ENCODE data around the gene CBX5.
A peak's percentile ranks its signal among the peaks of the same experiment; 100 is the strongest.

The CBX5 gene

GRCh38 chr12:54280468-54281260 is 742 bp upstream of the CBX5 start, which contains the start of gene HNRNPA1:
HNRNPA1 (plus strand) TSS chr12:54280726; CDS start chr12:54280808, 82 bp downstream.
- TF ChIP-seq, protein P1, sequence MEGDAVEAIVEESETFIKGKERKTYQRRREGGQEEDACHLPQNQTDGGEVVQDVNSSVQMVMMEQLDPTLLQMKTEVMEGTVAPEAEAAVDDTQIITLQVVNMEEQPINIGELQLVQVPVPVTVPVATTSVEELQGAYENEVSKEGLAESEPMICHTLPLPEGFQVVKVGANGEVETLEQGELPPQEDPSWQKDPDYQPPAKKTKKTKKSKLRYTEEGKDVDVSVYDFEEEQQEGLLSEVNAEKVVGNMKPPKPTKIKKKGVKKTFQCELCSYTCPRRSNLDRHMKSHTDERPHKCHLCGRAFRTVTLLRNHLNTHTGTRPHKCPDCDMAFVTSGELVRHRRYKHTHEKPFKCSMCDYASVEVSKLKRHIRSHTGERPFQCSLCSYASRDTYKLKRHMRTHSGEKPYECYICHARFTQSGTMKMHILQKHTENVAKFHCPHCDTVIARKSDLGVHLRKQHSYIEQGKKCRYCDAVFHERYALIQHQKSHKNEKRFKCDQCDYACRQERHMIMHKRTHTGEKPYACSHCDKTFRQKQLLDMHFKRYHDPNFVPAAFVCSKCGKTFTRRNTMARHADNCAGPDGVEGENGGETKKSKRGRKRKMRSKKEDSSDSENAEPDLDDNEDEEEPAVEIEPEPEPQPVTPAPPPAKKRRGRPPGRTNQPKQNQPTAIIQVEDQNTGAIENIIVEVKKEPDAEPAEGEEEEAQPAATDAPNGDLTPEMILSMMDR (conservative IDR thresholded peaks at IDR 0.05): no peak

DNA sequence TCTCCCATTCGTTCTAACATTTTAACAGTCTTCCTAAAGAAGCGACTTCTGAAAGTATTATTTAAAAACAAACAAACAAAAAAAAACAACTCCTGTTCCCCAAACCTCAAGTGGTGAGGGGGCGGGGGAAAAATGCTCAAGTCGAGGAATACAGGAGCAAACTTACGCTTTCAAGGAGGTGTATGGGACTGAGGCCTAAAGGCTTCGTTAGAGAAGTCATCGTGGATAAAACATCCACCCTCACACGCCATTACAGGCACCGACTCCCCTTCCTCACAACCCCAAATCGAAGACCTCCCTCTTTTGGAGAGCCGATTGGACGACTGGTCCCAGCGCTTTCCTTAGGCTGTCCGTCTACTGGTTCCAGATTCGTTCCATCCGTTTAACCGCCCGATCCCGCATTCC is 693 bp downstream of the CBX5 start:
- TF ChIP-seq, protein P1 (conservative IDR thresholded peaks at IDR 0.05): no peak
- peak overlapping the region; percentile 98 for H3K27ac ChIP-seq

More at GRCh38 chr12:54280468-54281260, 742 bp upstream of the CBX5 start, which contains the start of gene HNRNPA1:
- H3K27ac ChIP-seq: peak within 1 kb of the TSS; percentile 98

DNA sequence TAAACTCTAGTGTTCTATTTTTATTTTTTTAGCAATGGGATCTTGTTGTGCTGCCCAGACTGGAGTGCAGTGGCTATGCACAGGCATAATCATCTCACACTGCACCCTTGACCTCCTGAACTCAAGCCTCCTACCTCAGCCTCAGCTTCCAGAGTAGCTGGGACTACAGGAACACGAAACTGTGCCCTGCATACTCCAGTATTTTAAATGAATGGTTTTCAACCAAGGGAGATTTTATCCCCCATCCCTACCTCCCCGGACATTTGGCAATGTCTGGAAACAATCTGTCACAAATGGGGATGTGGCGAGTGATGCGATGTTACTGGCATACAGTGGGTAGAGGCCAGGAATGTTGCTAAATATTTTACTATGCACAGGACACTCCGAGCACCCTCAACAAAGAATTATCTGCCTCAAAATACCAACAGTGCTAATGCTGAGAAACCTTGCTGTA is 2.1 kb downstream of the CBX5 start:
- H3K27ac ChIP-seq: peak overlapping the region; percentile 98
- TF ChIP-seq, protein P1 (conservative IDR thresholded peaks at IDR 0.05): no peak

DNA sequence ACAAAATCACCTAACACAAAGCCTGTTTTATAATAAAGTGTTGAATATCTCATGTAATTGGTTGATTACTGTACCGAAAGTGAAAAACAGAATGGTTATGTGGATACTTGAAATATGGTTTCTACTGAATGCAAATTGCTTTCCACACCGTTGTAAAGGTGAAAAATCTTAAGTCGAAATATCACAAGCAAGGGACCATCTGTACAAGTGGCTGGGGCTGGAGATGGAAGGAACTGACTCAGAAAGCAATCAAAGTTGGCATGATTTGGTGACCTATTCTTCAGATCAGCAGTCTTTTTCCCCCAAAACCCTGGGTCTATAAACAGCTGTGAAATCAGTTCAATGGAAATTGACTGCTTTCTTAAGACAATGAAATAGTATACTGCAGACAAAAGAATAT is 3.6 kb downstream of the CBX5 start:
- TF ChIP-seq, protein P1 (conservative IDR thresholded peaks at IDR 0.05): no peak
- peak overlapping the region; percentile 98 for H3K27ac ChIP-seq

DNA sequence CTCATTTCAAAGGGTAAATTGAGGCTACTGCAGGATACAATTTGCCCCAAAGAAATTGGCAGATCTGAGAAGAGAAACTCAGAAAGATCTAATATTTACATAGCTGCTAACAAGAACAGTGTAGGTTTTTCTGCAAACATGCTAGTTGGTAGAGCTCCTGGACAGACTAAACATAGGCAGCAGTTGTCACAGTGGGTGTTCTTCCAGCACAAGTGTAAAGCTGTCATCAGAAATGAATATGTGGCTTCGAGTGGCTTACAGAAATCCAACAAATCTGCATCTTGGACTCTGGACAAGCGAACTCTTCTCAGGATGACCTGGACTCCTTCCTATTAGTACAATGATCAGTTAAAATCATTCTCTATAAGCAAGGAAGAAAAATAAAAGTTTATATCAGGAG is 5.9 kb downstream of the CBX5 start:
- TF ChIP-seq, protein P1 (conservative IDR thresholded peaks at IDR 0.05): no peak
- peak overlapping the region; percentile 98 for H3K27ac ChIP-seq

- H3K27ac ChIP-seq: no peak overlapping the region
- TF ChIP-seq, protein P1 (conservative IDR thresholded peaks at IDR 0.05): no peak
These were observed 7.7 kb downstream of the CBX5 start for GRCh38 chr12:54272214-54272613.

DNA sequence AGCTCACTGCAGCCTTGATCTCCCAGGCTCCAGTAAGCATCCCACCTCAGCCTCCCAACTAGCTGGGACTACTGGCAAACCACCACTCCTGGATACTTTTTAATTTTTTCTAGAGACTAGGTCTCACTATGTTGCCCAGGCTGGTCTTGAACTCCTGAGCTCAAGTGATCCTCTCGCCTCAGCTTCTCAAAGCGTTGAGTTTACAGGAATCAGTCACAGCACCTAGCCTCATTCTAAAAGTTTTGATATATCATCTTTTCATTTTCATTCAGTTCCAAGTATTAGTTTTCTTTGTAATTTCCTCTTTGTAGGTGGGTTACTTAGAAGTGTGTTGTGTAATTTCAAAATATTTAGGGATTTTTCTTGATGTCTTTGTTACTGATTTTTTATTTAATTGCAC is 9.6 kb downstream of the CBX5 start:
- TF ChIP-seq, protein P1 (conservative IDR thresholded peaks at IDR 0.05): no peak
- no peak overlapping the region for H3K27ac ChIP-seq
